GM19239 (cell line): ENCODE results near the gene SAMD8.
"Not testable (repeated sequence)": the region's sequence is repeated elsewhere in the genome, so short reads cannot be mapped to it uniquely, and the experiment has no call there.

Source experiments
- DNase-seq: peaks from one replicate; pipeline ENCODE4 v3.0.0; 2011; ENCODE audit warnings: low spot score; ENCODE audit not compliant: insufficient read length
- FAIRE-seq: peaks from 2 replicates; lab custom pipeline; 2011; peaks lifted over from hg19 to GRCh38; lab: Jason Lieb, UNC

The SAMD8 gene

GRCh38 chr10:75187961-75188426, 76.5 kb downstream of the SAMD8 start:
- peak; percentile 74 for FAIRE-seq
- peak; percentile 47 for DNase-seq

- not testable (repeated sequence) for DNase-seq, FAIRE-seq
Measured at GRCh38 chr10:75188522-75188921, 77.1 kb downstream of the SAMD8 start.

- no peak for DNase-seq
- no peak for FAIRE-seq
Measured at GRCh38 chr10:75189266-75190096, 78.0 kb downstream of the SAMD8 start.

GRCh38 chr10:75191821-75192568, 80.5 kb downstream of the SAMD8 start:
- no peak for FAIRE-seq
- no peak for DNase-seq

GRCh38 chr10:75194625-75195024, 83.2 kb downstream of the SAMD8 start:
- DNase-seq, FAIRE-seq: not testable (repeated sequence)

DNA sequence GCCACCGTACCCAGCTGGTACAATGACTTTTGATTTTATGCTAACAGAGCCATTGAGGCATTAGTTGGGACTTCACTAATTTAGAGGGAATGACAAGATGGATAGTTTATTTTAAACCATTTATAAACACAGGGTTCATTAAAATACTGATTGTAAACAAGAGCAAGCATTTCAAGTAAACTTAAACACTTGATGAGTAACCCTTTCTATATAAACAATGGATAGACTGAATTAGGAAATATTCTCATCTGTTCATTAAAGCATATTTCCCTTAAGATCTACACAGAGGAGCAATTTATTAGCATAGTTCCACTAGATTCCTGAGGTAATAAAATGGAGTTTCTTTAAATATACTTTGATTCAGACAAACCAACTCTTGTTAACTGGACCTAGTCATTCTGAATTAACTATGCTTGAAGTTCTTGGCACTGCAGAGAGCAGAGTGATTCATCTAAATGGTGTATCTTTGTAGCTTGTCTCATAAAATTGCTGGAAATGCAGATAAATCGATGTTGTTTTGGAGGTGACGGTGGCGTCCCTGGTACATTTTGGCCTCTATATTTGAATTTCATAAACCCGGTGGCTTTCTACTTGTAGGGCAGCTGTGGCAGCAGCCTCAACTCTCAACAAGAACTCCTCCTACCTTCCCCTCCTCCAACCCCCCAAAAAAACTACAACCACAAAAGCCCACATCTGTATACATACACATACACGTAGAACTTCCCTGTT, 83.7 kb downstream of the SAMD8 start:
- no peak for DNase-seq
- FAIRE-seq: no peak

GRCh38 chr10:75197066-75197465, 85.6 kb downstream of the SAMD8 start:
- FAIRE-seq (no peak), DNase-seq (no peak)

DNA sequence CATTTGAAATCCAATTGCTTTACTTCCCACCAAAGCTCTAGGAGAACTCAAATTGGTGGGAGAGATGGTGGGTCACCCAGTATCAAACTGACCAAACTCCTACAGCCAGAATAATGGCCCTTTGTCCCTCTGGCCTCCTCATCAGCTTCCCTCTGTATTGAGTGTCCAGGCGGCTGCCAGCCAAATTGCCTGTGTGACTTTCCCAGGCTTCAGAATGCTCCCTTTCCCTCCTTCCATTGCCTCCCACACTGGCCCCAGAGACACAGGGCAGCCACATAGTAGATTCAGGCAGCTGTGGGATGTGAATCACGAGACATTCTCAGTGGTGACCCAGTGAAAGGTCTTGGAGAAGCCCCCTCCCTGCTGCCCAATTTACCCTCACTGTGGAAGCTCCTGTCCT, 86.5 kb downstream of the SAMD8 start:
- no peak for FAIRE-seq
- no peak for DNase-seq

- not testable (repeated sequence) for FAIRE-seq, DNase-seq
Measured at GRCh38 chr10:75199949-75200348, 88.5 kb downstream of the SAMD8 start.

DNA sequence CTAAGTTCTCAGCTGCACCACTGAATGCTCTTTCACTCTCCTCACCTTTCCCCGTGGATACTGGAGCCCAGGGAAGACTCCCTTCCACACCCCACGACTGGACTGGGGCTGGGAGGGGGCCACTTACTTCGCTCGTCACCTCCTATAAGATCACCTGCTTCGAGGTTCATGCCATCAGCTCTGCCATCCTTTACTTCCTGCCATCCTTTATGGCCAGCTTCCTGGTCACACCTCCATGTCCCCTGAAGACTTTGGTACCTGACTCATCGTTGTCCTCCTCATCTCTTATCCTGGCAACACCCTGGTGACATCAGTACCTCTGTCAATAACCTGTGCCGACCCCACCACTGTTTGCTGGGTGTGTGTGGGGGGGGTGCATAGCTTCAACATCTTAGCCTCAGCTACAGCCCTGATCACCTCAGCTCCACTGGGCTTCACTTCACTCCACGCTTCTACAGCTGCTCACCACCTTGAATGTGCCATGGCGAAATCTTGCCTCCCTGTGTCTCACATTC, 90.4 kb downstream of the SAMD8 start:
- DNase-seq (no peak), FAIRE-seq (no peak)

DNA sequence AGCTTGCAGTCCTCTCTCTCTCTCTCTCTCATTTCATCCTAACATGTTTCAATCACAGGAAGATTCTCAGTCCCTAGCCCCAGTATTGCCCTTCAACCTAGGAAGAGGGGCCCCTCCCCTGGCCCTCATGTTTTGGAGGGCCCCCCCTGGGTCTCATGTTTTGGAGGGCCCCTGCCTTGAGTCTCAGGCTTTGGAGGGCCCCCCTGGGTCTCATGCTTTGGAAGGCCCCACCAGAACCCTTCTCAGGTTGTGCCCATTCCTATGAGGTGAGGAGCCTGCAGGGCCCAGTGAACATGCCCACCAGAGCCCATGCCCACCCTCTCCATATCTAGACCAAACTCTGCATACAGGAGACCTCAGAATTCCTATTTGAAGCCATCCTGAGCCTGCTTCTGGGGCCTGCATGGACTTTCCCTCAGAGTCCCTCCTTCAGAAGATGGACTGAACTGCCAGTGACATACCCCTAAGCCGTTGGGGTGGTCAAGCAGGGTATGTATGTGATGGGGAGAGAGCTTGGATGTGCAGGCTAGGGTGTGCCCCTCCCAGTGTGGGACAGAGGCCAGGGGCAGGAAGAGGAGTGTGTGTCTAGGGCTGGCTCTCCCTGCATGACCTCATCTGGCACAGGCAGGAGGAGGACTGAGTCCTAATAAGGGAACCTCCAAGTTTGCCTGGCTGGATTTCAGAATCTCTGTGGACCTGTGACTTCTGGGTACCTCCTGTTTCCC, 91.0 kb downstream of the SAMD8 start:
- DNase-seq (no peak), FAIRE-seq (no peak)

DNA sequence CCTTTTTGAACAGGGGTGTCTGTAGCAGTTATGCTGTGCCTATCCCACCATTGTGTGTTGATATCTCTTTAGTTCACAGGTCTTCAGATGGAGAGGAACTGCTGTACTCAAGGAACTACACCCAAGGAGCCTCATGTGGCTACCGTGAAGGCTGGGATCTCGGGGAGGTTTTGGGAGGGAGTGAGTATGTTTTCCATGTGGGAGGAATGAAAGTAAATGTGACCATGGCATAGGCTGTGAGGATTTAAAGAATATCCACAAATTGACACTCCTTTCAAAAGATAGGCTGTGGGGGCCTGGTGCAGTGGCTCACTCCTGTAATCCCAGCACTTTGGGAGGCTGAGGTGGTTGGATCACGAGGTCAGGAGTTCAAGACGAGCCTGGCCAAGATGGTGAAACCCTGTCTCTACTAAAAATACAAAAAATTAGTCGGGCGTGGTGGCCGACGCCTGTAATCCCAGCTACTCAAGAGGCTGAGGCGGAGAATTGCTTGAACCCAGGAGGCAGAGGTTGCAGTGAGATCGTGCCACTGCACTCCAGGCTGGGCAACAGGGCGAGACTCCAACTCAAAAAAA, 91.7 kb downstream of the SAMD8 start:
- DNase-seq, FAIRE-seq: not testable (repeated sequence)

- FAIRE-seq (no peak), DNase-seq (no peak)
Measured at GRCh38 chr10:75203724-75204123, 92.3 kb downstream of the SAMD8 start.

GRCh38 chr10:75205908-75206307, 94.5 kb downstream of the SAMD8 start:
- DNase-seq (no peak), FAIRE-seq (no peak)

DNA sequence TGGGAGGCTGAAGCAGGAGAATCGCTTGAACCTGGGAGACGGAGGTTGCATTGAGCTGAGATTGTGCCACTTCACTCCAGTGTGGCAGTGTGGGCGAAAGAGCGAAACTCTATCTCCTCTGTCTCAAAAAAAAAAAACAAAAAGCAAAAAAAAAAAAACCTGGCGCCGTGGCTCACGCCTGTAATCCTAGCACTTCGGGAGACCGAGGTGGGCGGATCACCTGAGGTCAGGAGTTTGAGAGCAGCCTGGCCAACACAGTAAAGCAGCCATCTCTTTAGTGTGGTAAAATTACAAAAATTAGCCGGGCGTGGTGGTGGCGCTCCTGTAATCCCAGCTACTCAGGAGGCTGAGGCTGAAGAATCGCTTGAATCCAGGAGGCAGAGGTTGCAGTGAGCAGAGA, 95.2 kb downstream of the SAMD8 start:
- not testable (repeated sequence) for FAIRE-seq, DNase-seq

GRCh38 chr10:75207079-75207856, 95.8 kb downstream of the SAMD8 start:
- DNase-seq: no peak
- FAIRE-seq: no peak

- FAIRE-seq: no peak
- DNase-seq: no peak
Measured at GRCh38 chr10:75207857-75208144, 96.3 kb downstream of the SAMD8 start.

- DNase-seq: no peak
- FAIRE-seq: no peak
Measured at GRCh38 chr10:75208181-75208580, 96.7 kb downstream of the SAMD8 start.
